ENCODE data around the gene UIMC1. TPM values are rescaled to one million over a fixed set of nuclear protein-coding genes. Genes with fewer than 3 reads are reported as not detected.
"Not testable (repeated sequence)": the region's sequence is repeated elsewhere in the genome, so short reads cannot be mapped to it uniquely, and the experiment has no call there.

Gene UIMC1
- total RNA-seq, 1 experiment from 2014 or later = 20.7 TPM

DNA sequence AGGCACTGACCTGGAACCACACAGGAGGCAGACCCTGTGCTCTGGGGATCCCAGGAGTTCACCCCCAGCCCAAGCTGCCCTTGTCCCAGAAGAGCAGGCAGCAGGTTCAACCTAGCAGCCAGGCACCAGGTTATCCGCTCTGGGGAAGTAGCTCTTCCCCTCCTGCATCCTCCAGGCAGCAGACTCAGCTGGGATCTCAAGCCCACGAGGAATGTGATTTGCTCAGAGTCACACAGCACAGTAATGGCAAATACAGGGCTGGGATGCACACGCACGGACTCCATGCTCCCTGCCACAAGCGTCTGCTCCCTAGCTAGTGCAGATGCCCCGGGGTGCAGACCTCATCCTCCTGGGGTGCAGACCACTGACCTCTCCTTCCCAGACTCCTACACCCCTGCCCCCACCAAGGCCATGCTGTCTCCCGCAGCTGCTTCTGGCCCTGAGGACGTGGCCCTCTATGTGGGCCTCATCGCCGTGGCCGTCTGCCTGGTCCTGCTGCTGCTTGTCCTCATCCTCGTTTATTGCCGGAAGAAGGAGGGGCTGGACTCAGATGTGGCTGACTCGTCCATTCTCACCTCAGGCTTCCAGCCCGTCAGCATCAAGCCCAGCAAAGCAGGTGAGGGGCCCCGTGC lies 132.9 kb downstream of the UIMC1 start:
- Histone ChIP-seq H3K4me1 (ENCODE audit: insufficient read depth, low read length) (no peaks in the 10 kb centered on the region), H3K4me3 (ENCODE audit: low read length) (no peak overlapping the region), H3K9me2 (replicated peaks; ENCODE audit: low read length) (no peaks in the 10 kb centered on the region), H4K20me1 (ENCODE audit: low read length) (no peaks in the 10 kb centered on the region), H3K36me3 (ENCODE audit: low read depth, low read length) (no peaks in the 10 kb centered on the region), H3K9me3 (ENCODE audit: low read length) (no peaks in the 10 kb centered on the region), H3K9ac (ENCODE audit: low read length) (no peak overlapping the region), H3F3A (ENCODE audit: low read length, unreplicated experiment) (no peaks in the 10 kb centered on the region), H3K79me2 (ENCODE audit: low read length) (no peaks in the 10 kb centered on the region), H3K27ac (ENCODE audit: low read length) (no peak overlapping the region), H3K4me2 (ENCODE audit: low read length) (no peak overlapping the region), H2AFZ (ENCODE audit: low read length) (no peak overlapping the region), H3K27me3 (ENCODE audit: low read length) (peaks cover 25% of the 10 kb centered on the region)
- intact Hi-C loops (cut with micrococcal nuclease) = no loop called here
- CTCF ChIA-PET = no interaction called here
- peak; percentile 37; the same call in 1 of the 2 replicates for ATAC-seq
- DNase-seq = no peak
- POLR2A ChIA-PET (ENCODE audit: unreplicated experiment) = no interaction called here
- BruUV-seq (replicated peaks) = no TSS peak
- no peak for TF ChIP-seq EZH2 (IDR thresholded peaks at IDR 0.05; ENCODE audit: low read length, unreplicated experiment)

- H4K20me1 ChIP-seq (ENCODE audit: low read length); H3F3A ChIP-seq (ENCODE audit: low read length, unreplicated experiment); H2AFZ ChIP-seq (ENCODE audit: low read length); H3K36me3 ChIP-seq (ENCODE audit: low read depth, low read length); POLR2A ChIA-PET (ENCODE audit: unreplicated experiment); H3K79me2 ChIP-seq (ENCODE audit: low read length); H3K9me2 ChIP-seq (replicated peaks; ENCODE audit: low read length); H3K4me2 ChIP-seq (ENCODE audit: low read length); H3K4me1 ChIP-seq (ENCODE audit: insufficient read depth, low read length); intact Hi-C loops (cut with micrococcal nuclease); DNase-seq; H3K27ac ChIP-seq (ENCODE audit: low read length); H3K4me3 ChIP-seq (ENCODE audit: low read length); H3K9ac ChIP-seq (ENCODE audit: low read length); ATAC-seq; BruUV-seq (replicated peaks); H3K9me3 ChIP-seq (ENCODE audit: low read length): not testable (repeated sequence)
- CTCF ChIA-PET = interaction anchor here (0.7 kb wide), 1 partner anchor 134 kb away, joined by 3 read pairs; the partner anchor contains the start of gene UIMC1
- H3K27me3 ChIP-seq (ENCODE audit: low read length) = peaks cover 25% of the 10 kb centered on the region
These were observed 133.6 kb downstream of the UIMC1 start for GRCh38 chr5:176873011-176873410.

- H4K20me1 ChIP-seq (ENCODE audit: low read length); intact Hi-C loops (cut with micrococcal nuclease); ATAC-seq; DNase-seq; H3K36me3 ChIP-seq (ENCODE audit: low read depth, low read length); H3K9me3 ChIP-seq (ENCODE audit: low read length); H3K9me2 ChIP-seq (replicated peaks; ENCODE audit: low read length); POLR2A ChIA-PET (ENCODE audit: unreplicated experiment); H3F3A ChIP-seq (ENCODE audit: low read length, unreplicated experiment); H3K4me3 ChIP-seq (ENCODE audit: low read length); BruUV-seq (replicated peaks); H3K4me1 ChIP-seq (ENCODE audit: insufficient read depth, low read length); H3K79me2 ChIP-seq (ENCODE audit: low read length); H3K9ac ChIP-seq (ENCODE audit: low read length); H3K27ac ChIP-seq (ENCODE audit: low read length); H2AFZ ChIP-seq (ENCODE audit: low read length); H3K4me2 ChIP-seq (ENCODE audit: low read length): not testable (repeated sequence)
- H3K27me3 ChIP-seq (ENCODE audit: low read length) = peaks cover 25% of the 10 kb centered on the region
- CTCF ChIA-PET = interaction anchor here (0.7 kb wide), 1 partner anchor 134 kb away, joined by 3 read pairs; the partner anchor contains the start of gene UIMC1
These were observed 134.0 kb downstream of the UIMC1 start for GRCh38 chr5:176872586-176872985.

DNA sequence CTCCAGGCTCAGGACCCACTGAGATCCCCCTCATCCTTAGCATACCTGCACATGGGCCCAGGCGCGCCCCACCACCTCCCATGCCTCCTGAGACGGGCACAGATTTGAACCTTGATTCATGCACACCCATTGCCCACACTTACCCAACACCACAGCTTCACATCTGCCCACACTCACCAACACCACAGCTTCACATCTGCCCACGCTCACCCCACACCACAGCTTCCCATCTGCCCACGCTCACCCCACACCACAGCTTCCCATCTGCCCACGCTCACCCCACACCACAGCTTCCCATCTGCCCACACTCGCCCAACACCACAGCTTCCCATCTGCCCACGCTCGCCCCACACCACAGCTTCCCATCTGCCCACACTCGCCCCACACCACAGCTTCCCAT lies 135.9 kb downstream of the UIMC1 start:
- CTCF ChIA-PET = not testable (repeated sequence)
- peaks cover 22% of the 10 kb centered on the region for H3K27me3 ChIP-seq (ENCODE audit: low read length)

More for the DNA sequence above, 135.9 kb downstream of the UIMC1 start:
- H3K27ac ChIP-seq (ENCODE audit: low read length); H3K4me1 ChIP-seq (ENCODE audit: insufficient read depth, low read length); H3K79me2 ChIP-seq (ENCODE audit: low read length); H4K20me1 ChIP-seq (ENCODE audit: low read length); H3K4me2 ChIP-seq (ENCODE audit: low read length); H3K36me3 ChIP-seq (ENCODE audit: low read depth, low read length); POLR2A ChIA-PET (ENCODE audit: unreplicated experiment); H3K4me3 ChIP-seq (ENCODE audit: low read length); H3K9me2 ChIP-seq (replicated peaks; ENCODE audit: low read length); H3K9ac ChIP-seq (ENCODE audit: low read length); H2AFZ ChIP-seq (ENCODE audit: low read length); intact Hi-C loops (cut with micrococcal nuclease); DNase-seq; H3F3A ChIP-seq (ENCODE audit: low read length, unreplicated experiment); ATAC-seq; BruUV-seq (replicated peaks); H3K9me3 ChIP-seq (ENCODE audit: low read length): not testable (repeated sequence)

Measured in PC-3 (cell line).